ENCODE data around the gene FKBP3.

FKBP3 gene

Small RNAs within 50 kb of the gene (small RNA-seq; reads per million reads assigned to genes)
- gene RF00151 = 0 to 0.52 reads per million in 2 experiments
- gene SNORD127 = 89.6 to 2,783 reads per million in 2 experiments
